Retina (tissue), 1 donor: ENCODE results near the gene NPBWR2.

ENCODE experiments used
- DNase-seq: peaks from one replicate; pipeline ENCODE4 v3.0.0-alpha.2; 2016

NPBWR2 gene

GRCh38 chr20:64055893-64056638 is 51.3 kb downstream of the NPBWR2 start:
- no peak for DNase-seq

DNA sequence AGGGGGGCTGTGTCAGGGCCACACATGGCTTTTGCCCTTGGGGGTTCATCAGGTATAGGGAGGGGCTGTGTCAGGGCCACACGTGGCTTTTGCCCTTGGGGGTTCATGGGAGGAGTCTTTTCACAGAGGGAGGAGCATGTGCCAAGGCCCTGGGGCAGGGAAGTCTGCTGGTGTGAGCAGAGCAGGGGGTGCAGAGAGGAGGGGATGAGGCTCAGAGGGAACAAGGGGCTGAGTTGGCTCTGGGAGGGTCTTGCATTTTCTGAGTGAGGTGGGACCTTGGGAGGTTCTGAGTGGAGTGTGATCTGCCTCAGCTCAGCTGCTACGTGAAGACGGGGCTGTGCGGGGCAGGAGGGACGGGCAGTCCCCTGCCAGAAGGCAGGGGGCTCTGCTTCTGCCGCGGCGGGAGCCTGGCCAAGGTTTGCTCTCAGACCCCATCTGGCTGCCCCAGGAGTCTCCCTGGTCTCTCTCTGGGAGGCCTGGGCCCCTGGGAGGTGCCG is 51.9 kb downstream of the NPBWR2 start:
- no peak for DNase-seq

GRCh38 chr20:64053841-64054661 is 53.3 kb downstream of the NPBWR2 start:
- DNase-seq, result no peak
